ENCODE results near the gene BAMBI.

DNA sequence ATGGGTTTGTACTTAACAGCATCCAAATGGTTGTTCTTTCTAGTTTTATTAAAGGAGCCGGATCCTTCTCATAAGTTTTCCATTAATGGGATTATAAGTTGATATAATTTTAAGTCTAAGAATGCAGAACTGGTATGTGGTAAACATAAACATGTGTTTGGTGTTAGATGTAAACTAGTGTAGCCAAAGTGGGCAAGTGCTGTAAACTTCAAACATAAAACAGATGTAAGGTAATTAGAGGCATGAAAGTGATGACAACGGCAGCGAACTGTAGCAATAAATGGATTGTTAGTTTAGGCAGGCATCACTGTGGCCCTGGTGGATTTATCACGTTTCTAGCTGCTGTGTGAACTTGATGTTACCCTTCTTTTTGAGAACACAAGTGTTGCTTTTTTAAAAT is 37.9 kb downstream of the BAMBI start:
- TF ChIP-seq, protein P1, sequence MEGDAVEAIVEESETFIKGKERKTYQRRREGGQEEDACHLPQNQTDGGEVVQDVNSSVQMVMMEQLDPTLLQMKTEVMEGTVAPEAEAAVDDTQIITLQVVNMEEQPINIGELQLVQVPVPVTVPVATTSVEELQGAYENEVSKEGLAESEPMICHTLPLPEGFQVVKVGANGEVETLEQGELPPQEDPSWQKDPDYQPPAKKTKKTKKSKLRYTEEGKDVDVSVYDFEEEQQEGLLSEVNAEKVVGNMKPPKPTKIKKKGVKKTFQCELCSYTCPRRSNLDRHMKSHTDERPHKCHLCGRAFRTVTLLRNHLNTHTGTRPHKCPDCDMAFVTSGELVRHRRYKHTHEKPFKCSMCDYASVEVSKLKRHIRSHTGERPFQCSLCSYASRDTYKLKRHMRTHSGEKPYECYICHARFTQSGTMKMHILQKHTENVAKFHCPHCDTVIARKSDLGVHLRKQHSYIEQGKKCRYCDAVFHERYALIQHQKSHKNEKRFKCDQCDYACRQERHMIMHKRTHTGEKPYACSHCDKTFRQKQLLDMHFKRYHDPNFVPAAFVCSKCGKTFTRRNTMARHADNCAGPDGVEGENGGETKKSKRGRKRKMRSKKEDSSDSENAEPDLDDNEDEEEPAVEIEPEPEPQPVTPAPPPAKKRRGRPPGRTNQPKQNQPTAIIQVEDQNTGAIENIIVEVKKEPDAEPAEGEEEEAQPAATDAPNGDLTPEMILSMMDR (IDR thresholded peaks at IDR 0.05): no peak
- no peak for TF ChIP-seq MEF2A (IDR thresholded peaks at IDR 0.05; ENCODE audit: borderline replicate concordance, low read depth)
- no peak for TF ChIP-seq RAD21 (IDR thresholded peaks at IDR 0.05; ENCODE audit: low read length)

Measured in SK-N-SH (cell line).